Kidney tubule cell (primary cell): ENCODE results near the gene KDM2A.
A peak's percentile ranks its signal among the peaks of the same experiment; 100 is the strongest.

ENCODE experiments used
- DNase-seq: peaks from one replicate; pipeline ENCODE4 v3.0.0-alpha.2; 2018; ENCODE audit warnings: low spot score

KDM2A gene

GRCh38 chr11:67118801-67119584 is at the start of gene KDM2A:
KDM2A (plus strand) TSS chr11:67119263; CDS start chr11:67121317, 2,054 bp downstream.
- DNase-seq, result peak; percentile 99

- peak; percentile 61 for DNase-seq
Measured at GRCh38 chr11:67071420-67072284, 47.4 kb upstream of the KDM2A start.

- DNase-seq, result no peak
Measured at GRCh38 chr11:67072295-67072694, 46.8 kb upstream of the KDM2A start.

- DNase-seq, result no peak
Measured at GRCh38 chr11:67073908-67074307, 45.2 kb upstream of the KDM2A start.

GRCh38 chr11:67076202-67076601 is 42.9 kb upstream of the KDM2A start:
- no peak for DNase-seq

- DNase-seq, result no peak
Measured at GRCh38 chr11:67079065-67079705, 39.9 kb upstream of the KDM2A start.

GRCh38 chr11:67082071-67082791 is 36.8 kb upstream of the KDM2A start:
- no peak for DNase-seq

- no peak for DNase-seq
Measured at GRCh38 chr11:67083786-67084366, 35.2 kb upstream of the KDM2A start.

GRCh38 chr11:67085617-67086016 is 33.4 kb upstream of the KDM2A start:
- DNase-seq, result no peak

GRCh38 chr11:67090717-67091116 is 28.3 kb upstream of the KDM2A start:
- DNase-seq, result no peak

GRCh38 chr11:67095214-67095507 is 23.9 kb upstream of the KDM2A start:
- DNase-seq, result no peak

- no peak for DNase-seq
Measured at GRCh38 chr11:67098799-67099429, 20.1 kb upstream of the KDM2A start.

GRCh38 chr11:67099831-67100324 is 19.2 kb upstream of the KDM2A start:
- no peak for DNase-seq

- DNase-seq, result no peak
Measured at GRCh38 chr11:67102664-67103063, 16.4 kb upstream of the KDM2A start.

GRCh38 chr11:67105964-67106363 is 13.1 kb upstream of the KDM2A start:
- DNase-seq, result no peak

- no peak for DNase-seq
Measured at GRCh38 chr11:67111261-67111660, 7.8 kb upstream of the KDM2A start.

GRCh38 chr11:67113231-67113721 is 5.8 kb upstream of the KDM2A start:
- no peak for DNase-seq

GRCh38 chr11:67114275-67114896 is 4.7 kb upstream of the KDM2A start:
- DNase-seq, result no peak

- DNase-seq, result no peak
Measured at GRCh38 chr11:67116758-67117105, 2.3 kb upstream of the KDM2A start.

GRCh38 chr11:67117176-67117575 is 1.9 kb upstream of the KDM2A start:
- no peak for DNase-seq
